Muscle layer of colon (tissue), 2 donors: Measurements from ENCODE around the gene ATF2.

Experiments
- H3K27ac ChIP-seq: one replicate; pipeline ENCODE4 v1.7.0; 2013; ENCODE audit warnings: low read depth, mild to moderate bottlenecking, low read length, moderate library complexity
- H3K27me3 ChIP-seq, 2 donors: one replicate each; pipeline ENCODE4 v1.7.0; 2013; ENCODE audit warnings: low read length in 2 of 2, mild to moderate bottlenecking in 2 of 2; ENCODE audit not compliant: insufficient read depth in 2 of 2, control insufficient read depth in 1 of 2
- H3K36me3 ChIP-seq: one replicate; pipeline ENCODE4 v1.7.0; 2013; ENCODE audit warnings: mild to moderate bottlenecking, low read length; ENCODE audit not compliant: insufficient read depth
- H3K4me1 ChIP-seq: one replicate; pipeline ENCODE4 v1.7.0; 2013; ENCODE audit warnings: mild to moderate bottlenecking, low read length; ENCODE audit not compliant: insufficient read depth
- H3K4me3 ChIP-seq, 2 donors: one replicate each; pipeline ENCODE4 v1.7.0; 2013; ENCODE audit warnings: low read length in 2 of 2, low read depth in 1 of 2, mild to moderate bottlenecking in 1 of 2, moderate library complexity in 1 of 2
- H3K9ac ChIP-seq: one replicate; pipeline ENCODE4 v1.7.0; 2013; ENCODE audit warnings: low read length
- H3K9me3 ChIP-seq: one replicate; pipeline ENCODE4 v1.7.0; 2013; ENCODE audit warnings: mild to moderate bottlenecking, low read length
- donor health status: abdominal sarcoma.
- donor health status: Adenocarcinoma of cecum.

The ATF2 gene, protein sequence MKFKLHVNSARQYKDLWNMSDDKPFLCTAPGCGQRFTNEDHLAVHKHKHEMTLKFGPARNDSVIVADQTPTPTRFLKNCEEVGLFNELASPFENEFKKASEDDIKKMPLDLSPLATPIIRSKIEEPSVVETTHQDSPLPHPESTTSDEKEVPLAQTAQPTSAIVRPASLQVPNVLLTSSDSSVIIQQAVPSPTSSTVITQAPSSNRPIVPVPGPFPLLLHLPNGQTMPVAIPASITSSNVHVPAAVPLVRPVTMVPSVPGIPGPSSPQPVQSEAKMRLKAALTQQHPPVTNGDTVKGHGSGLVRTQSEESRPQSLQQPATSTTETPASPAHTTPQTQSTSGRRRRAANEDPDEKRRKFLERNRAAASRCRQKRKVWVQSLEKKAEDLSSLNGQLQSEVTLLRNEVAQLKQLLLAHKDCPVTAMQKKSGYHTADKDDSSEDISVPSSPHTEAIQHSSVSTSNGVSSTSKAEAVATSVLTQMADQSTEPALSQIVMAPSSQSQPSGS

DNA sequence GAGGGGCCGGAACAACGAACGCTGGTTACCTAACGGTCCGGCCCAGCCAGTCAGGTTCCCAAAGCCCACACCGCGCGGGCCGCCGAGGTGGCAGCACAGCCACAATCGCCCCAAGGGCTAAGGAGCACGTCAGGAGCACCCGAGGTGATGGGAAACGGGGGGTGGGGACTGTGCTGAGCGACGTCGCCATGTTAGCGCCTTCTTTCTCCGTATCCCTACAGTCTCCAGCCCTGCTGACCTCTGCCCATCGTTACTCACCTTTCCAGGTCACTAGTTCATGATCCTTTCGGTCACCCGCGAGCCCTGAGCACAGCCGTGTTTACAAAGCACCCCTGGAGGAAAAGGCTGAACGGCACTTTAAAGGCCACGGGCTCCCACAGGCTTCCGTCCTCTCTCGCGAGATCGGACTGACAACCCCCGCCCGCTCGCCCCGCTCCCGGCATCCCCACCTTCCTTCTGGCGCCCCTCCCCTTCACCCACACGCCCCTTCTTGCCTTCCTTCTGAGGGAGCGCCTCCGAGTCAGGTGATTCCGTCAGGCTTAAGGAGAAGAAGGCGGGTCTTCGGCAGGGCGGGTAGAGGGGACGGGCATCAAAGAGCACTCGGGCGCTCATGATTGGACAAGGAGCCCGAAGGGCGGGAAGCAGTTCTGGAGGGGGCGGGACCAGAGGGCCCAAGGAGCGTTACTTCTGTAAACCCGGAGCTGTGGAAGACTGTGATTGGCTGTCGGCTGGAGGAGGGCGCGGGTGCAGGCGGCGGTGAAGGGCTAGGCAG, at the start of gene ATF2:
Gene ATF2 (minus strand): TSS at position 412 of the 772 bp plus-strand sequence. CDS start 31,760 bp downstream, outside the sequence.
- peaks cover 16% of the 10 kb centered on the region for H3K4me1 ChIP-seq
- peak within 1 kb of the TSS; percentile 94 for H3K27ac ChIP-seq
- H3K4me3 ChIP-seq = peak within 1 kb of the TSS; percentile 90 to 98
- peak within 1 kb of the TSS; percentile 99 for H3K9ac ChIP-seq
- no peaks in the 10 kb centered on the region for H3K27me3 ChIP-seq
- H3K36me3 ChIP-seq = no peaks in the 10 kb centered on the region
- no peaks in the 10 kb centered on the region for H3K9me3 ChIP-seq

- no peaks in the 10 kb centered on the region for H3K36me3 ChIP-seq
- no peak overlapping the region for H3K27ac ChIP-seq
- no peak overlapping the region for H3K9ac ChIP-seq
- H3K4me1 ChIP-seq = no peaks in the 10 kb centered on the region
- no peaks in the 10 kb centered on the region for H3K9me3 ChIP-seq
- H3K27me3 ChIP-seq = no peaks in the 10 kb centered on the region
- H3K4me3 ChIP-seq = no peak overlapping the region
These were observed 39.9 kb upstream of the ATF2 start for GRCh38 chr2:175207741-175208438.

GRCh38 chr2:175206866-175207265, 38.9 kb upstream of the ATF2 start:
- Histone ChIP-seq H3K4me1 (no peaks in the 10 kb centered on the region), H3K36me3 (no peaks in the 10 kb centered on the region), H3K4me3 (no peak overlapping the region), H3K9me3 (no peaks in the 10 kb centered on the region), H3K9ac (no peak overlapping the region), H3K27ac (no peak overlapping the region), H3K27me3 (no peaks in the 10 kb centered on the region)

GRCh38 chr2:175205523-175205922, 37.5 kb upstream of the ATF2 start:
- H3K9me3 ChIP-seq = no peaks in the 10 kb centered on the region
- no peak overlapping the region for H3K9ac ChIP-seq
- H3K27ac ChIP-seq = no peak overlapping the region
- H3K27me3 ChIP-seq = no peaks in the 10 kb centered on the region
- H3K4me3 ChIP-seq = no peak overlapping the region
- H3K4me1 ChIP-seq = no peaks in the 10 kb centered on the region
- no peaks in the 10 kb centered on the region for H3K36me3 ChIP-seq

- H3K27me3 ChIP-seq = no peaks in the 10 kb centered on the region
- H3K9ac ChIP-seq = no peak overlapping the region
- H3K27ac ChIP-seq = no peak overlapping the region
- no peaks in the 10 kb centered on the region for H3K9me3 ChIP-seq
- H3K4me1 ChIP-seq = no peaks in the 10 kb centered on the region
- no peaks in the 10 kb centered on the region for H3K36me3 ChIP-seq
- no peak overlapping the region for H3K4me3 ChIP-seq
These were observed 35.9 kb upstream of the ATF2 start for GRCh38 chr2:175203621-175204496.

DNA sequence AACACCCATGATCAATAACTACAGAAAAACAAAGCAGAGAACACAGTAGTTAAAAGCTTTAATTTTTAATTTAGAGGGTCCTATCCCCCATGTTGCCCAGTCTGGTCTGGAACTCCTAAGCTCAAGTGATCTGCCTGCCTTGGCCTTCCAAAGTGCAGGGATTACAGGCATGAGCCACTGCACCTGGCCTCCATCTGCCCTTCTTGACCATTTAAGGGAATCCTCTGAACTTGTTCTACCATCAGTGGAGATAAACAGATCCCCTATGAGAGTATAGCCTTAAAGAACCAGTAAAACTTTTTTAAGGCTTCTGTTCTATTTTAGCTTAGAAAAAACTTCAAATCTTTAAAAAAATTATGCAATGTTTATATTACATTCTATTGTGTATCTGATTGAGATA, 27.0 kb upstream of the ATF2 start:
- H3K27me3 ChIP-seq = no peaks in the 10 kb centered on the region
- no peaks in the 10 kb centered on the region for H3K9me3 ChIP-seq
- no peaks in the 10 kb centered on the region for H3K4me1 ChIP-seq
- no peak overlapping the region for H3K9ac ChIP-seq
- no peak overlapping the region for H3K4me3 ChIP-seq
- no peak overlapping the region for H3K27ac ChIP-seq
- no peaks in the 10 kb centered on the region for H3K36me3 ChIP-seq

DNA sequence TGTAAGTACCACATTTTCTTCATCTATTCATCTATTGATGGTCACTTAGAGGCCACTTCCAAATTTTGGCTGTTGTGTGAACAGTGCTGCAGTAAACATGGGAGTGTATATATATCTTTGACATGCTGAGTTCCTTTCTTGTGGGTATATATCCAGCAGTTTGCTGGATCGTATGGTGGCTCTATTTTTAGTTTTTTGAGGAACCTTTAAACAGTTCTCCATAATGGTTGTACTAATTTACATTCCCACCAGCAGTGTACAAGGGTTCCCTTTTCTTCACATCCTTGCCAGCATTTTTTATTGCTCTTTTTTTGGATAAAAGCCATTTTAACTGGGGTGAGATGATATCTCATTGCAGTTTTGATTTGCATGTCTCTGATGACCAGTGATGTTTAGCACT, 20.8 kb upstream of the ATF2 start:
- H3K4me3 ChIP-seq = no peak overlapping the region
- H3K4me1 ChIP-seq = no peaks in the 10 kb centered on the region
- no peaks in the 10 kb centered on the region for H3K27me3 ChIP-seq
- no peaks in the 10 kb centered on the region for H3K9me3 ChIP-seq
- no peak overlapping the region for H3K9ac ChIP-seq
- H3K27ac ChIP-seq = no peak overlapping the region
- H3K36me3 ChIP-seq = no peaks in the 10 kb centered on the region

- Histone ChIP-seq H3K27me3 (no peaks in the 10 kb centered on the region), H3K36me3 (no peaks in the 10 kb centered on the region), H3K9me3 (no peaks in the 10 kb centered on the region), H3K27ac (no peak overlapping the region), H3K4me3 (no peak overlapping the region), H3K9ac (no peak overlapping the region), H3K4me1 (no peaks in the 10 kb centered on the region)
These were observed 19.4 kb upstream of the ATF2 start for GRCh38 chr2:175187378-175187777.

DNA sequence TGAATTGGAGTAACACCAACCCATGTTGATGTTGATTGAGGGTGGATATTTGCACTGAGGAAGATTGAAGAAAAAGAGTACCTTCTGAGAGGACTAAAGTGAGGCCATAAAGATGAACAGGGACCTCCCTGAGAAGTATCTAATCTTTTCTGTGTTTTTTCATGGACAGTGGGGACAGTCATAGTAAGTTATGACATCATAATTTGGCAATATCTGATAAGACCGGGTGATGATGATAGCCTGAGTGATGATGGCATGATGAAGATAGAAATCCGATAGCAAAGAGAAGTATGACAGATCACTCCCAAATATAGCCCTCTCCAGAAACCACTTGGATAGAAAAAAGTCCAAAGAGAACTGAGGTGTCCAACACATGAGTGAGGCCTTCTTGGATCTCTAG, 15.7 kb upstream of the ATF2 start:
- H3K27ac ChIP-seq = no peak overlapping the region
- H3K9me3 ChIP-seq = no peaks in the 10 kb centered on the region
- no peak overlapping the region for H3K4me3 ChIP-seq
- no peaks in the 10 kb centered on the region for H3K27me3 ChIP-seq
- no peak overlapping the region for H3K9ac ChIP-seq
- H3K4me1 ChIP-seq = peaks cover 16% of the 10 kb centered on the region
- H3K36me3 ChIP-seq = peaks cover 13% of the 10 kb centered on the region

GRCh38 chr2:175181877-175182308, 13.9 kb upstream of the ATF2 start:
- Histone ChIP-seq H3K36me3 (peaks cover 30% of the 10 kb centered on the region), H3K9me3 (no peaks in the 10 kb centered on the region), H3K4me1 (peaks cover 20% of the 10 kb centered on the region), H3K4me3 (peak overlapping the region in 1 of 2 donors; percentile 67), H3K27me3 (no peaks in the 10 kb centered on the region), H3K27ac (peak overlapping the region; percentile 80), H3K9ac (peak overlapping the region; percentile 93)
